GM19099 (cell line): Measurements from ENCODE around the gene HGF.

Experiments
- POLR2A ChIP-seq: IDR thresholded peaks from 3 replicates; pipeline ENCODE4 v1.6.1; 2011; ENCODE audit warnings: low read depth; ENCODE audit not compliant: insufficient read length; ENCODE audit errors: extremely low read depth

The HGF gene

DNA sequence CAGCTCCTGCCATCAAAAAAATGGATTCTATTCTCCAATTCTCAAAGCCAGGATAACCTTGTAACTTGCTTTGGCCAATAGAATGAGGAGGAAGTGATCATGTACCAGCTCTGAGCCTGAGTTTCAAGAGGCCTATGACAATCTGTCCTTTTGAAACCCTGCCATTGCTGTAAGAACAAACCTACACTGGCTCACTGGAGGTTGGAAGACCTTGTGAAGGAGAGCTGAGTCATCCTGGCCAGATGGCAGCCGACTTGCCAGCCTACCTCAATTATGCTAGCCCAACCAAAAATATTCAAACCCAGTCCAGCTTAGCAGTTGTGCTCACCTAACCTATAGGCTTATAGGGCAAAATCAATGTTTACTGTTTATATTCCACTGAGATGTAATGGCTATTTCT is 93.0 kb downstream of the HGF start:
- no peak for TF ChIP-seq POLR2A

DNA sequence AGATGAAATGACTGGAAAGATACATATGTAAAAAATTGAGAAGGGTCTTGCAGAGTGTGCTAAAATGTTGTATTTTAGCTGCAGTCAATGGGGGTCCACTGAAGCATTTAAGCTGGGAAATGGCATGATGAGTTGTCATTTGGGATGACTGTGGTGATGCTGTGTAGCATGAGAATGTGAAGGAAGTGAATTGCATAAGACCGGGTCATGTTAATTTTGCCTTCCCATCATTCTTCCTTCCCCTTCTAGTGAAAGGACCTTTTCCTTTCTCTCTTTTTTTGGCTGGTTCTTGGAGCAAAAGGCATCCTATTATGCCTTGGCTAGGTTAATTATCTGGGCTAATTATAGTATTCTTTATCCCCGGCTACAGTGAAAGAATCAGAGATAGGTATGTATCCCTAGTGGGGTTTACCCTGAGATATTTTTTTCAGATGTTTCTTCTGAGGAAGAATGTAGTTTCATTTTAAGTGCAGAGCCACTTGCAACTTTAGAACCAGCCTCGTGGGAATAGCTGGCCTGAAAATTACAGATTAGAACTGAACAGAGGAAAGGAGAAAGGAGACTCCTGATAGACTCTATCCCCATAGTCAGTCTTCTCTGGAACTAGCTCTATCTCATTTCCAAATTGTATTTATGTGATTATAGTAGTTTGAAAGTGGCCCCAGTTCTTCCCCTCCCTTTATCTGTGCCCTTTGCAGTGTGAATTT is 93.6 kb downstream of the HGF start:
- no peak for TF ChIP-seq POLR2A

DNA sequence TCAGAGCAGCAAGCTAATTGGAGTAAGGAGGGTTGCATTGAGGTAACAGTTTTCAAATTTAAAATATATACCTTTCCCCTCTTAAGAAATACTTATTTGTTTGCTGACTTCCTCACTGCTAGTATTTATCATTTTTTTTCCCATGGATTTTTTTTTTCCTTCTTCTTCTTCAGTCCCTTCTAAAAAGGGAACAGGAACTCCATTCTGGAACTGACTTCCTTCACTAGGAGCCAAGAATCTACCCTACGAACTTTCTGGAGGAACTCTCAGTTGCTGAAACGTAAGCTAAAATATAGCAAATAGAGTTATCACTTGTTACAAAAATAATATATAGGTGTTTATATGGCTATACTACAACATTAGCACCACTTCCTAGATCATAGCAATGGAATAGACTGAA is 95.4 kb downstream of the HGF start:
- TF ChIP-seq POLR2A: no peak

DNA sequence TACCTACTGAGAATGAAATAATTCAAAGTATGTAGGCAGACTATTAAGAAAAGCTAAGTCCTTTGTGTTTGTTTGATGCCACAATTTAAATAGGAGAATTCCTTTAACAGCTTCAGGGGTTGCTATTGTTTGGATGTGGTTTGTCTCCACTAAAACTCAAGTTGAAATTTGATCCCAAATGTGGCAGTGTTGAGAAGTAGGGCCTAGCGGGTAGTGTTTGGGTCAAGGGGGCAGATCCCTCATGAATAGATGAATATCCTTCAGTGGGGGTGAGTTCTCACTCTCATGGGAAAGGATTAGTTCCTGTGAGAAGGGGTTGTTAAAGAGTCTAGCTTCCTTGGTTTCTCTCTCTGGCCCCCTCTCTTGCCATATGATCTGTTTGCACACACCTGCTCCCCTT is 97.0 kb downstream of the HGF start:
- TF ChIP-seq POLR2A: no peak

DNA sequence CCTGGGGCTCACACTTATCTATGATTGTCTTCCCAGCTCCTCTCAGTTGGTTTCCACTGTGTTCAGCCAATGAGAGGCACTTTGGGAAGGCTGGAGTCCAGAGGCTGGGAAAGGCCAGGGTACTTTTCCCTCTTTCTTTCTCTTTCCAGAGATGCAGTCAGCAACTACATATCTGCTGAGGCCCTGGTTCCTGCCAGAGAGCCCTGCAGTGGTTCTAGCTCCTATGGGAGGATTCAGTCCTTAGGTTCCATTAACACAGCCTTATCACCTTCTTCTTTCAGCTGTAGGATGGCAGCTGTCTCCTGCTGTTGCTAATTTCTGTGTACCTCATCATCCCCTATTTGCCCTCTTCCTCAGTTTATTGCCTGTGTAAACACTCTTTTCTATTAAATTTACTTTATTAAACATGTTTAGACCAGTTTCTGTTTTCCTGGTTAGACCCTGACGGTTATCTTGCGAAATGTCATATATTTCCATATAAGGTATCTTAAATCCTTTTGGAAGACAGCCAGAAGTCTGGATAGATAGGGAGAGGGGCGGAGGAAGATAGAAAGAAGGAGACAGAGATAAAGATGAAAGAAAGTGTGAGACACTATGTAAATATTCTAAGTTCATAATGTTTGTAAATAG is 100.3 kb downstream of the HGF start:
- TF ChIP-seq POLR2A: no peak

DNA sequence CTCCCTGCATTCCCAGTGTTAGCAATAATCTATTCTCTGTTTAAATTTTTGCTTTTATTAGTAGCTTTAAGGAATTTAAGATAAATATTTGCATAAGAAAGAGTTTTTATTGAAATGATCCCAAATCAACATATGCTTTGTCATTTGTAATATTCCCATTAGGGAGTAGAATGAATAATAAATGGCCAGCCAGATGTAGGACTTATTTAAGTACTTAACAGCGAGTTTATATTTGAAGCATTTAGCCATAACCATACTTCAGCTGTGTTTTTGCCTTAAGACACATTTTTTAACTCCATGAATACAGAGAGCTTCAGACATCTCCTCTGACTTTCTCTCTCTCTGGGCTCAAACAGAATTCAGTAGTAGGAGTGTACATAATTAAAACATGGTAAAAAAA is 103.6 kb downstream of the HGF start:
- TF ChIP-seq POLR2A: no peak

DNA sequence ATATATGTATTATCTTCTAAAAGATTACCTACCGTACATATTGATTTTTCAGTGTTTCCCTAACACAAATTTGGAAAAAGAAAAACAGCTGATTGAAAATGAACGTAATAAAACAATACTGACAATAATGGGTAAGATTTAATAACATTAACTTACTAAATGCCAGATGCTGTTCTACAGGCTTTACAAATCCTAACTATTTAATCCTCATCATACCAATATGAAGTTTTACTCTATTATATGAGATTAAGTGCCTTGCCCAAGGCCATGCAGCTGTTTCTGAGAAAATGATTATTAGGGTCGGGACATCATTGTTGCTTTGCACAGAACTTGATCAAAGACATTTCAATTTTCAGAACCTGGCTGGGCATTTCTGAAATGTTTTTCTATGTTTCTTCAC is 104.6 kb downstream of the HGF start:
- TF ChIP-seq POLR2A: no peak

DNA sequence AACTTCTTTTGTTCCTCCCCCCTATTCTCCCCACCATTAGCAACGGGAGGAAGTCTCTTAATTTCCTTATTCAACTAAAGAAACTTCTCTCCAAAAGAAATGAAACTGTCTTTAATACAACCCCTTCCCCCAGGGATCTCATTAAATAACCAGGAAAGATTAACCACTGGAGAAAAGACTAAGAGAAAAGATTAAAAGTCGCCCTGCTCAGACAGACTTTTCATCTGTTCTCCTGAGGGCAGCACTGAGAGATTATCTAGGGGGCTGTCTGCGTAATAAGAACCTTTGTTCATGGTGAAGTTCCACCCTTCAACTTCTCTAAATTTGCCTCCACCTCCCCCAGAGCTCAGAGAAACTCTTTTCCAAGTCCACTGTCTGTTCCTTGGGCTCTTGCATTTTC is 105.5 kb downstream of the HGF start:
- no peak for TF ChIP-seq POLR2A

DNA sequence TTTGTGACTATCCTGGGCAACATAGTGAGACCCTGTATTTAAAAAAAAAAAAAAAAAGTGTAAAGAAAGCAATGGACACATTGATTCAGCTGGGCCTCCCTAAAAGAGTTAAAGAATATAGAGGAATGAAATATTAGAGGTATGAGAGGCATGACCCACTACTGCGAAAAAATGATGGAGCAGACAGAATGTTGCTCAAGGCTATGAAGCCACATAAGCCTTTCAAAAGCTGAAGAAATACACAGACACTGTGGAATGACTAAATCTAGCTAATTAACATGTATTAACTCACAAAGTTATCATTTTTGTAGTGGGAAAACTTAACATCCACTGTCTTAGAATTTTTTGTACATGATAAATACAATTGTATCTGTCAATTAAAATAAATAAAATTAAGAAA is 107.3 kb downstream of the HGF start:
- TF ChIP-seq POLR2A: no peak

DNA sequence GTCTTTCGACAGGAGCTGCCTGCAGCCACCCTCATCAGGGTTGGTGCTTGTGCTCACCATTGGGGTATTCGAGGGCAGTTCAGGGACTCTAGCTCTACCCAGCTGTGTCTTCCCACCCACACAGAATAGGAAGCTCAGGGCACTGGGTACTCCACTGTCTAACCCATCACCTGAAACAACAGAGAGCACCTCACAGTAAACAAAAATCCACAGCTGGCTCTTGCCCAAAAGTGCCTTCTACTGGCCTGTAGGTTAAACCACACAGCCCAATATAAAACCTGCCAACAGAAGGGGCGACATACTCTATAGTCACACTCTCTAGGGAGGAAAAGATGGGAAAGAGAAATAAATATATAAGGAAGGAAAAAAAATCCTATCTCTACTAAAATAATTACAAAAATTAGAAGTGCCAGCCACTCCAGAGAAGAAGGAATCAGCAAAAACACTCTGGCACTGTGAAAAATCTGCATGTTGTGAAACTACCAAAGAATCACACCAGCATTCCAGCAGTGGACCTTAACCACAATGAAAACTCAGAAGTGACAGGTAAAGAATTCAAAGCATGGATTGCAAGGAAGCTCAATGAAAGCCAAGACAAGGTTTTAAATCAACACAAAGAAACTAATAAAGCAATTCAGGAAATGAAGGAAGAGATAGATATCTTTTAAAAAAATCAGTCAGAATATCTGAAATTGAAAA is 110.0 kb downstream of the HGF start:
- no peak for TF ChIP-seq POLR2A

DNA sequence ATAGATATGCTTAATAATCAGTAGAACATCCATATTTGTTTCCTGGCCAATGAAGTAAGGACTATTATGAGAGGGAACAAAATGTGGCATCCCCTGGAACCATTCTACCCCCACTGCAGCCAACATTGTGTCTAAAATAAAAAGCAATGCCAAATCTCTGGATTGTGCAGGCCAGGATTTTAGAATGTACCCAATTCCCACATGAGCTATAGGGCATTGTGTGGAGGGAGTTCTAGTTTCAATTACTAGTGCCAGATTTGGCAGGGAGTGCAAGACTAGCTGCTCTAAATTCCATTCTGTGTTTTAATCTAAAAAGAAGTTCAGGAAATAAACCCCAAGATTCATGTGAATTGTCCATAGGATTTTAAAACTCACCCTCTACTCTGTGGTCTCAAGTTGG is 112.3 kb downstream of the HGF start:
- TF ChIP-seq POLR2A: no peak

DNA sequence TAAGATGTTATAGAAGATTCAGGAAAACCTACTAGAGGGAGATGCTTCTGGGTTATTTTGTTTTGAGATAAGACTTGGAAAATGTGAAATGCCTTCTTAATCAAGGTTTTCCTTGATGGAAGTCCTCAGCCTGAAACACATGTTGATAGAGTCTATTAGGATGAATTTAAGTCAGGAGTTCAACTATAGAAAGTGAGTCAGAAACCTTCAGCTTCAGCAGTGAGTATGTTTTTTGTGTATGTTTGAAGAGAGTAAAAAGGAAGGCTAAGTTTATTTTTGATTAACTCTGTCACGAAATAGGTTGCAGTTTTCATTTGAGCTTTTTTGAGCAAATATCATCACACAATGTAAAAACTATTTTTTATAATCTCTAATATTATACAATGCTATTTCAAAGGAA is 114.6 kb downstream of the HGF start:
- no peak for TF ChIP-seq POLR2A

DNA sequence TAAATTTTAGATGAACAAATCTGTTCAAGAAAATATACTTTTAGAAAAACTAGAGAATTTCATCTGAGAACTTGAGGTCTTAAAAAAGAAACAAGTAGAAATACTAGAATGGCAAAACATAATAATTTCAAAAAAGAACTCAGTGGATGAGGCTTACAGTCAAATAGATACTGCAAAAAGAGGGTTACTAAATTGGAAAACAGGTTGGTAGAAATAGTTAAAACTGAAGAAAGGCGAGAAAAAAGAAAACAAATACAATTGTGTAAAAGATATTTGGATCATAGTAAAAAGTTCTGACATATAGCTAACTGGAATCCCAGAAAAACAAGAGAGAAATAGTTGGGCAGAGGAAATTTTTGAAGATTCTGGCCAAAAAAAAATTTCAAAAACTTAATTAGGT is 117.6 kb downstream of the HGF start:
- no peak for TF ChIP-seq POLR2A
